ENCODE measurements around the gene TNFRSF25. TPM values are rescaled to one million over a fixed set of nuclear protein-coding genes. Genes with fewer than 3 reads are reported as not detected.

The TNFRSF25 gene
- total and polyA plus RNA-seq, 9 of the 15 experiments (the other 6 are each of a cell fraction or from before 2014, with no cell fraction given), result 0.24 to 0.49 TPM; not detected in 7

- TF ChIP-seq ZNF740 (CRISPR knock-in tag; IDR thresholded peaks at IDR 0.05) (no peak), ZNF740 (tag; IDR thresholded peaks at IDR 0.05) (no peak), THRA (IDR thresholded peaks at IDR 0.05) (no peak), FIP1L1 (IDR thresholded peaks at IDR 0.05; ENCODE audit: low read depth, low read length, poor library complexity, severe bottlenecking) (no peak), MAZ (CRISPR knock-in tag; conservative IDR thresholded peaks at IDR 0.05 in 1 of 2, IDR thresholded peaks at IDR 0.05 in 1 of 2) (no peak)
Measured at GRCh38 chr1:6507037-6507428, 41.1 kb upstream of the TNFRSF25 start (continued).

- 9% methylated on average over 30 of the region's 31 CpGs for WGBS (ENCODE audit: insufficient coverage, low coverage, missing lambda C conversion rate)
- H3K27ac ChIP-seq (ENCODE audit: extremely low read depth, low read depth, low read length), result no peak overlapping the region
- no peak overlapping the region for H2AFZ ChIP-seq (ENCODE audit: low read depth, low read length)
- H3K9me3 ChIP-seq (replicated peaks; ENCODE audit: control insufficient read depth, insufficient read depth, low read depth, low read length), result no peaks in the 10 kb centered on the region
- intact Hi-C loops (cut with micrococcal nuclease) (no loop called here), in situ Hi-C loops (cut with MboI) (no loop called here)
- H3K27me3 ChIP-seq (ENCODE audit: control insufficient read depth in 2 of 2, insufficient read depth in 2 of 2, low read length in 2 of 2), result peaks cover 78 to 98% of the 10 kb centered on the region in 2 experiments
- no peak overlapping the region for H3K4me2 ChIP-seq (ENCODE audit: insufficient read depth, low read length)
- peaks cover 0 to 53% of the 10 kb centered on the region in 2 experiments; a peak in 2 of 5 replicates for H3K4me1 ChIP-seq (replicated peaks in 1 of 2; ENCODE audit: control insufficient read depth in 2 of 2, insufficient read depth in 2 of 2, low read length in 2 of 2)
- no TSS peak for BruUV-seq (replicated peaks)
- DNase-seq (ENCODE audit: extremely low read depth in 1 of 4, low spot score in 3 of 4) (no peak), FAIRE-seq (no peak), ATAC-seq (no peak)
- H4K20me1 ChIP-seq (replicated peaks; ENCODE audit: control insufficient read depth, insufficient read depth, low read length), result peaks cover 36% of the 10 kb centered on the region
- TF ChIP-seq FIP1L1 (IDR thresholded peaks at IDR 0.05; ENCODE audit: low read depth, low read length, poor library complexity, severe bottlenecking) (peak; percentile 34), BRD9 (IDR thresholded peaks at IDR 0.05; ENCODE audit: low read depth, partially characterized antibody) (no peak), ZNF77 (CRISPR knock-in tag; IDR thresholded peaks at IDR 0.05) (no peak), OTX1 (CRISPR knock-in tag; IDR thresholded peaks at IDR 0.05) (no peak)
- peak overlapping the region in 1 of 2 experiments; percentile 54; a peak in 2 of 4 replicates for H3K9ac ChIP-seq (ENCODE audit: insufficient read depth in 1 of 2, low read depth in 2 of 2, low read length in 2 of 2)
- ChIA-PET CTCF (ENCODE audit: low intra/inter-chr PET ratio) (no interaction called here), POLR2A (interaction anchor here (0.6 to 6.1 kb wide), 13 partner anchors 11 to 145 kb away, joined by 3 to 57 read pairs (median 3); partner anchors contain the start of genes NOL9 and TAS1R1)
- no peaks in the 10 kb centered on the region for H3K36me3 ChIP-seq (ENCODE audit: control insufficient read depth, insufficient read depth, low read length)
- H3K79me2 ChIP-seq (ENCODE audit: control insufficient read depth, insufficient read depth, low read length), result no peaks in the 10 kb centered on the region
- H3K9me1 ChIP-seq (ENCODE audit: control insufficient read depth, insufficient read depth, low read length), result no peaks in the 10 kb centered on the region
- no peak overlapping the region for H3K4me3 ChIP-seq
Measured at GRCh38 chr1:6506210-6507036, 40.5 kb upstream of the TNFRSF25 start.
